Uterus (tissue), 4 donors: ENCODE measurements around the gene GNA14. TPM values are rescaled to one million over a fixed set of nuclear protein-coding genes. Genes with fewer than 3 reads are reported as not detected.
"Not testable (repeated sequence)": the region's sequence is repeated elsewhere in the genome, so short reads cannot be mapped to it uniquely, and the experiment has no call there.

Experiments
- DNase-seq, 2 donors: peaks; one replicate each; pipeline ENCODE4 v3.0.0-alpha.2; 2019 to 2020
- H3K27ac ChIP-seq, 2 donors: fragments of 200-600 bp; sonication (generic); 1 replicate in 1 of 2; 2 replicates in 1 of 2; pipeline ENCODE4 v1.5.1; 2016 to 2018
- H3K27me3 ChIP-seq, 2 donors: fragments of 200-600 bp; sonication (generic); one replicate each; pipeline ENCODE4 v1.5.1; 2018 to 2019; ENCODE audit warnings: control low read depth in 1 of 2
- H3K36me3 ChIP-seq, 2 donors: fragments of 200-600 bp; sonication (generic); one replicate each; pipeline ENCODE4 v1.5.1; 2019; ENCODE audit warnings: control low read depth in 1 of 2
- H3K4me1 ChIP-seq, 2 donors: fragments of 200-600 bp; sonication (generic); one replicate each; pipeline ENCODE4 v1.5.1; 2018 to 2019; ENCODE audit warnings: control low read depth in 1 of 2
- H3K4me3 ChIP-seq, 2 donors: fragments of 200-600 bp; sonication (generic); 1 replicate in 1 of 2; 2 replicates in 1 of 2; pipeline ENCODE4 v1.5.1; 2018 to 2019; ENCODE audit warnings: mild to moderate bottlenecking in 1 of 2
- H3K9me3 ChIP-seq, 2 donors: fragments of 200-600 bp; sonication (generic); one replicate each; pipeline ENCODE4 v1.5.1; 2019; ENCODE audit warnings: control low read depth in 1 of 2
- POLR2A ChIP-seq, 2 donors: fragments of 450-650 bp; IDR thresholded peaks; one replicate each; pipeline ENCODE4 v1.6.1; 2016; ENCODE audit warnings: antibody characterized with exemption in 2 of 2, mild to moderate bottlenecking in 1 of 2, moderate library complexity in 1 of 2
- intact Hi-C: fragments of 100-400 bp; cut with DNase I; formaldehyde crosslinking; loops from one replicate; pipeline ENCODE4 v1.15.1; 2023; ENCODE audit warnings: low total_unique reads
- total RNA-seq, 4 donors: library from RNA; depleted of rRNA in 3 of 4; stranded (reverse); fragments of >200 nt in 3 of 4; gene quantifications; one replicate each; pipeline versions ENCODE4 v1.1.0 to v1.2.4, GENCODE V29; 2014 to 2023
- TF ChIP-seq, protein P1 (sequence below), 4 experiments: fragments of 200-600 bp in 2 of 4; fragments of 450-650 bp in 2 of 4; sonication (generic) in 2 of 4; IDR thresholded peaks; one replicate each; pipeline ENCODE4 v1.5.1; 2016 to 2019; ENCODE audit warnings: antibody characterized with exemption in 4 of 4, mild to moderate bottlenecking in 2 of 4, moderate library complexity in 1 of 4
- donor health status: DM: yes; HTN: yes; CAD: no.

GNA14 gene
- total RNA-seq, 4 donors from 2014 or later: 11.3 to 23.6 (median 16.2) TPM

DNA sequence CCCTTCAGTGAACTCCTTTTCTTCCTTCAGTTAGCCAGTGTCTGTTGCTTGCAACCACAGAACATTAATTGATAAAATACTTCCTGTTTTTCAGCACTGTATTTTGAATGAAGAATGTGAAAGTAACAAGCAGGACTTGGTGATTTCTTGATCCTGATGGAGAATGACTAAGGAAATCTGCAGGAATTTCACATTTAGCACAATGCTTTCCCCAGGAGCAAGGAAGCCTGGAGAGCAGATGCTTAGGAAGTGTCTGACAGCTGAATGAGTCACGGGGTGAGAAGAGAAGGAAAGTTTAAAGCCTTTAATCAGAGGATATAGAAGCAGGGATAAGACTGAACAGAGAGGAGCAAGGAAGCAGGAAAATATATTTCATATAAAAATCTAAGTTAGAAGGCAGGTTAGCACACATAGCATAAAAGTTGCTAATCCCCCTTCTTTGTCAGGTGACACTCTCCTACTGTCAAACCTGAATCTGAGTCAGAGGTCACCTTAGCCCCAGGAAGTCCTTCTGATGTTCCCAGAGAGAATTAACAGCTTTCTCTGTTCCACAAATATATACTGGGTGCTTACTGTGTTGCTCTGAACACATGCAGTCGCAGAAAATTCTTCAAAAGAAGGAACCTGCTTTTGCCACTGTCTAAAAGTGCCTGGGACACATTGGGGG lies 59.7 kb downstream of the GNA14 start:
- intact Hi-C loops: no loop called here
- Histone ChIP-seq H3K27me3 (no peaks in the 10 kb centered on the region), H3K4me1 (peaks cover 0 to 9% of the 10 kb centered on the region in 2 donors), H3K27ac (peak overlapping the region in 1 of 2 donors; percentile 18), H3K9me3 (no peaks in the 10 kb centered on the region), H3K4me3 (no peak overlapping the region), H3K36me3 (no peaks in the 10 kb centered on the region)
- TF ChIP-seq, protein P1, sequence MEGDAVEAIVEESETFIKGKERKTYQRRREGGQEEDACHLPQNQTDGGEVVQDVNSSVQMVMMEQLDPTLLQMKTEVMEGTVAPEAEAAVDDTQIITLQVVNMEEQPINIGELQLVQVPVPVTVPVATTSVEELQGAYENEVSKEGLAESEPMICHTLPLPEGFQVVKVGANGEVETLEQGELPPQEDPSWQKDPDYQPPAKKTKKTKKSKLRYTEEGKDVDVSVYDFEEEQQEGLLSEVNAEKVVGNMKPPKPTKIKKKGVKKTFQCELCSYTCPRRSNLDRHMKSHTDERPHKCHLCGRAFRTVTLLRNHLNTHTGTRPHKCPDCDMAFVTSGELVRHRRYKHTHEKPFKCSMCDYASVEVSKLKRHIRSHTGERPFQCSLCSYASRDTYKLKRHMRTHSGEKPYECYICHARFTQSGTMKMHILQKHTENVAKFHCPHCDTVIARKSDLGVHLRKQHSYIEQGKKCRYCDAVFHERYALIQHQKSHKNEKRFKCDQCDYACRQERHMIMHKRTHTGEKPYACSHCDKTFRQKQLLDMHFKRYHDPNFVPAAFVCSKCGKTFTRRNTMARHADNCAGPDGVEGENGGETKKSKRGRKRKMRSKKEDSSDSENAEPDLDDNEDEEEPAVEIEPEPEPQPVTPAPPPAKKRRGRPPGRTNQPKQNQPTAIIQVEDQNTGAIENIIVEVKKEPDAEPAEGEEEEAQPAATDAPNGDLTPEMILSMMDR (IDR thresholded peaks at IDR 0.05): no peak
- TF ChIP-seq POLR2A (IDR thresholded peaks at IDR 0.05): no peak
- DNase-seq: no peak

DNA sequence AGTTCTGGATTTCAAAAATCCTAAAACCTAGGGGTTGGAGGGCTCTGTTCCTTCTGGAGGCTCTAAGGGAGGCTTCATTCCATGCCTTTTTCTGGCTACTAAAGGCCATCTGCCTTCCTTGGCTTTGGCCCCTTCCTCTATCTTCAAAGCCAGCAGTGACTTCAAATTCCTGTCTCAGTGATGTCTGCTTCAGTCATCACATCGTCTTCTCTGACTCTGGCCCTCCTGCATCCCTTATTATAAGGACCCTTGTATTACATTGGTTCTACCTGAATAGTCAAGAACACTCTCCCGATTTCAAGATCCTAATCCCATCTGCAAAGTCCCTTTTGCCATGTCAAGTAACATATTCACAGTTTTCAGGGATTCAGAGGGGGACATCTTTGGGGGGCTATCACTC lies 60.3 kb downstream of the GNA14 start:
- intact Hi-C loops: no loop called here
- no peak overlapping the region for H3K27ac ChIP-seq

DNA sequence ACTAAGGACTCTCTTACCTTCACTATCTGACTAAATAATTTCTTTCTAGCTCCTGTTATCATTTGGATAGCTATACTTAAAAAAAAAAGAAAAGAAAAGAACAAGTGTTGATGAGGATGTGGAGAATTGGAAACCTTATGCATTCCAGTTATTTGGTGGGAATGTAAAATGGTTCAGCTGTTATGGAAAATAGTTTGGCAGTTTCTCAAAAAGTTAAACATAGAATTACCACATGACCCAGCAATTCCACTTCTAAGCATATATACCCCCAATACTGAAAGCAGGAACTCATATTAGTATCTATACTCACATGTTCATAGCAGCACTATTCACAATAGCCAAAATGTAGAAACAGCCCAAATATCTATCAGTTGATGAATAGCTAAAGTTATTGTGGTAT lies 61.1 kb downstream of the GNA14 start:
- Histone ChIP-seq H3K9me3 (no peaks in the 10 kb centered on the region), H3K36me3 (no peaks in the 10 kb centered on the region), H3K4me1 (peaks cover 0 to 9% of the 10 kb centered on the region in 2 donors), H3K27ac (no peak overlapping the region), H3K27me3 (no peaks in the 10 kb centered on the region), H3K4me3 (no peak overlapping the region)
- no peak for TF ChIP-seq POLR2A (IDR thresholded peaks at IDR 0.05)
- TF ChIP-seq, protein P1 (IDR thresholded peaks at IDR 0.05): no peak
- no peak for DNase-seq
- intact Hi-C loops: no loop called here

More for the DNA sequence above, 60.3 kb downstream of the GNA14 start:
- H3K9me3 ChIP-seq: no peaks in the 10 kb centered on the region
- H3K36me3 ChIP-seq: no peaks in the 10 kb centered on the region
- DNase-seq: no peak
- TF ChIP-seq, protein P1 (IDR thresholded peaks at IDR 0.05): no peak
- no peak for TF ChIP-seq POLR2A (IDR thresholded peaks at IDR 0.05)
- peaks cover 0 to 9% of the 10 kb centered on the region in 2 donors for H3K4me1 ChIP-seq
- no peak overlapping the region for H3K4me3 ChIP-seq
- no peaks in the 10 kb centered on the region for H3K27me3 ChIP-seq

DNA sequence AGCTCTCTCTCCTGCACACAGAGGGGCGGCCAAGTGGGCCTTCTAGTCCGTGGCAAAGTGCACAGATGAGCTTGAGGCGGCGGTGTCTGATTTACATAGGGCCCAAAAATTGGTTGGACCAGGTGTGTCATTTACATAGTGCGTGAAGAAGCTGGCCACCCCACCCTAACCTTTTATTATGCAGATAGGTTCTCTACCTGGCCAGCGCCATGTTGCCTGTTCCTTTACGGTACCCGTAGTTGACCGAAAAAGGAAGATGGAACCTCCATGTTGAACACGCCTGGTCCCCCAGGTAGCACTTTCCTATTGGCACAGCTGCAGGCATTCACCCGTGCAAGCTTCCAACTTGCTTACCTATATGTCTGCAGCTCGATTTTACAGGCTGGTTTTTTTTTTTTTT lies 61.5 kb downstream of the GNA14 start:
- intact Hi-C loops: no loop called here
- no peaks in the 10 kb centered on the region for H3K9me3 ChIP-seq
- peaks cover 0 to 9% of the 10 kb centered on the region in 2 donors for H3K4me1 ChIP-seq

DNA sequence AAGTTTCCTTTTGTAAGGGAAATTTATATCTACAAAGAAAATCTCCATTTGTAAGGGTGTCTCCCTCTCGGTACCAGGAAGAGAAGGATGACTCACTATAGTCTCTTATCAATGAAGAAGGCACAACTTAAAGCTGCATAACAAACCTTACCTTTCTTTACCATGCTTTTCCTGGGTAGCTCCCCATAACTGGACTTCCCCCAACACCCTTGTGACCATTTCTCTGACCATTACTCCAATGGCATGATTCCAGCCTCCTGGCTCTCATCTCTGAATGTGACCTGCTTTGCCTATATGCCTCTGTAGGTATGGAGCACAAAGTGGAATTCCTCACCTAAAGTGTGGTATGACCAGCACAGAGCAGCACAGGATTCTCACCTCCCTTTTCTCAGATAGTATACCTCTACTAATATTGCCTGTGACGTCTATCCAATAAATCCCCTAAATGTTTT lies 62.8 kb downstream of the GNA14 start:
- no peak overlapping the region for H3K27ac ChIP-seq
- no peaks in the 10 kb centered on the region for H3K36me3 ChIP-seq
- intact Hi-C loops: no loop called here
- DNase-seq: no peak
- H3K9me3 ChIP-seq: no peaks in the 10 kb centered on the region
- TF ChIP-seq POLR2A (IDR thresholded peaks at IDR 0.05): no peak
- TF ChIP-seq, protein P1 (IDR thresholded peaks at IDR 0.05): no peak
- H3K4me1 ChIP-seq: peaks cover 0 to 9% of the 10 kb centered on the region in 2 donors
- no peak overlapping the region for H3K4me3 ChIP-seq
- no peaks in the 10 kb centered on the region for H3K27me3 ChIP-seq

More for the DNA sequence above, 61.5 kb downstream of the GNA14 start:
- Histone ChIP-seq H3K27me3 (no peaks in the 10 kb centered on the region), H3K36me3 (no peaks in the 10 kb centered on the region), H3K27ac (no peak overlapping the region), H3K4me3 (no peak overlapping the region)
- no peak for DNase-seq
- no peak for TF ChIP-seq POLR2A (IDR thresholded peaks at IDR 0.05)
- TF ChIP-seq, protein P1 (IDR thresholded peaks at IDR 0.05): no peak

DNA sequence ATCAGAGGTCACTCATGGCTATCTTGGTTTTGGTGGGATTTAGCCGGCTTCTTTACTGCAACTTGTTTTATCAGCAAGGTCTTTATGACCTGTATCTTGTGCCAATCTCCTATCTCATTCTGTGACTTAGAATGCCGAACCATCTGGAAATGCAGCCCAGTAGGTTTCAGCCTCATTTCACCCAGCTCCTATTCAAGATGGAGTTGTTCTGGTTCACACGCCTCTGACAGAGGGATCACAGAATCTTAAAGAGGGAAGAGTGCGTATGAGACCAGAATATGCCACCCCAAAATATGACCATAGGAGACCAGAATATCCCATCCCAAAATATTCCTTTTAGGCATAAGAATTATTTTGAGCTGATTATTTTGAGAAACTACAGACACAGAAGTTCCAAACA lies 63.2 kb downstream of the GNA14 start:
- H3K27ac ChIP-seq, H3K4me1 ChIP-seq, H3K4me3 ChIP-seq, H3K9me3 ChIP-seq, H3K36me3 ChIP-seq, DNase-seq, intact Hi-C loops, H3K27me3 ChIP-seq: not testable (repeated sequence)
